Measurements from ENCODE around the gene VPS33A.

DNA sequence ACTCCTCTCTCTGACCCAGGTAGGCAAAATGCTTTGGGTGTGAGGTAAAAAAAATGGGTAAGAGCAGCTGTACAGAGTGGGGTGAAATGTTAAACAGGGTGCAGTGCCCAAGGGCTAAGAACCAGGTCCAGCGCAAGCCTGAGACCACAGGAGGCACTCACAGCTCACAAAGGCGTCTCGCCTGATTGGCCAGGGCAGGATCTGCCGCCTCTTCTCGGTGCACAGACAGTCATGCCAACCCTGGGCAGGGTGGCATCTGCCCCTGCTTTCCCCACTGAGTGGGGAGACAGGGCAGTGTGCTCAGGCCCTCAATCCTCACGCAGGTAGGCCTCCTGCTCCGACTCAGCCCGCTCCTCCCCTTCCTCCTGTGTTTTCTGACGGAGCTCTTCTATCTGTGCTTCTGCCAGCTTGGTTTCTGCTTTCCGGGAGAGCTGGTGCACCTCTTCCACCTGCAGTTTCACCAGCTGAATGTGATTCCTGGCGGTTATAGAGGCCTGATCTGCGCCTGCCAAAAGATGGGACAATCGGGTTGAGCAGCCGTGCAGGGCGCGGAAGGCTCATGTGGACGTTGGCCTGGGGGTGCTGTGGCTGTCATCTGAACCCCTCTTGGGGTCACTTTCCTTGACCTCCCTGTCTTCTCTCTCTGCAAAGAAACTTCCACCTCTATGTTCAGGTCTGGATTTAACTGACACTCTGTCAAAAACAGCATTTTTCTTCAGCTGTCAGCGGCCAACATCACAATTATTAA lies 58.0 kb downstream of the VPS33A start:
- TF ChIP-seq, protein P1, sequence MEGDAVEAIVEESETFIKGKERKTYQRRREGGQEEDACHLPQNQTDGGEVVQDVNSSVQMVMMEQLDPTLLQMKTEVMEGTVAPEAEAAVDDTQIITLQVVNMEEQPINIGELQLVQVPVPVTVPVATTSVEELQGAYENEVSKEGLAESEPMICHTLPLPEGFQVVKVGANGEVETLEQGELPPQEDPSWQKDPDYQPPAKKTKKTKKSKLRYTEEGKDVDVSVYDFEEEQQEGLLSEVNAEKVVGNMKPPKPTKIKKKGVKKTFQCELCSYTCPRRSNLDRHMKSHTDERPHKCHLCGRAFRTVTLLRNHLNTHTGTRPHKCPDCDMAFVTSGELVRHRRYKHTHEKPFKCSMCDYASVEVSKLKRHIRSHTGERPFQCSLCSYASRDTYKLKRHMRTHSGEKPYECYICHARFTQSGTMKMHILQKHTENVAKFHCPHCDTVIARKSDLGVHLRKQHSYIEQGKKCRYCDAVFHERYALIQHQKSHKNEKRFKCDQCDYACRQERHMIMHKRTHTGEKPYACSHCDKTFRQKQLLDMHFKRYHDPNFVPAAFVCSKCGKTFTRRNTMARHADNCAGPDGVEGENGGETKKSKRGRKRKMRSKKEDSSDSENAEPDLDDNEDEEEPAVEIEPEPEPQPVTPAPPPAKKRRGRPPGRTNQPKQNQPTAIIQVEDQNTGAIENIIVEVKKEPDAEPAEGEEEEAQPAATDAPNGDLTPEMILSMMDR (IDR thresholded peaks at IDR 0.05; ENCODE audit: low read length): no peak
- TF ChIP-seq EZH2 (optimal IDR thresholded peaks at IDR 0.05; ENCODE audit: low read depth, low read length): no peak
